ENCODE results near the gene TIMM17A.
"Not testable (repeated sequence)": the region's sequence is repeated elsewhere in the genome, so short reads cannot be mapped to it uniquely, and the experiment has no call there.

- TF ChIP-seq CTCF (conservative IDR thresholded peaks at IDR 0.05; ENCODE audit: low read length); EZH2phosphoT487 (IDR thresholded peaks at IDR 0.05; ENCODE audit: borderline replicate concordance, low read depth, low read length): not testable (repeated sequence)
These were observed 15.0 kb upstream of the TIMM17A start for GRCh38 chr1:201940316-201940715.

Data from OCI-LY7 (cell line).